Stomach smooth muscle (tissue), 2 donors: ENCODE data around the gene LOXL1.

Experiments used
- H3K27ac ChIP-seq: one replicate; pipeline ENCODE4 v1.7.0; 2013; ENCODE audit warnings: mild to moderate bottlenecking, low read length, inconsistent platforms
- H3K27me3 ChIP-seq, 2 donors: one replicate each; pipeline ENCODE4 v1.7.0; 2013; ENCODE audit warnings: low read length in 2 of 2; ENCODE audit not compliant: insufficient read depth in 2 of 2, control insufficient read depth in 1 of 2
- H3K36me3 ChIP-seq, 2 donors: one replicate each; pipeline ENCODE4 v1.7.0; 2013; ENCODE audit warnings: low read length in 2 of 2; ENCODE audit not compliant: control insufficient read depth in 2 of 2, insufficient read depth in 2 of 2
- H3K4me1 ChIP-seq: one replicate; pipeline ENCODE4 v1.7.0; 2013; ENCODE audit warnings: low read length; ENCODE audit not compliant: control insufficient read depth, insufficient read depth
- H3K4me3 ChIP-seq, 2 donors: one replicate each; pipeline ENCODE4 v1.7.0; 2013; ENCODE audit warnings: low read length in 2 of 2
- H3K9ac ChIP-seq, 2 donors: one replicate each; pipeline ENCODE4 v1.7.0; 2013; ENCODE audit warnings: low read length in 2 of 2, mild to moderate bottlenecking in 1 of 2
- H3K9me3 ChIP-seq, 2 donors: one replicate each; pipeline ENCODE4 v1.7.0; 2013; ENCODE audit warnings: low read length in 2 of 2; ENCODE audit not compliant: control insufficient read depth in 2 of 2
- donor health status: healthy.
- donor health status: Pancreatic carcinoma.

LOXL1 gene

GRCh38 chr15:73950479-73950830 lies 24.2 kb downstream of the LOXL1 start:
- Histone ChIP-seq H3K4me3 (no peak overlapping the region), H3K27ac (peak overlapping the region; percentile 98), H3K4me1 (peaks cover 39% of the 10 kb centered on the region), H3K9me3 (no peaks in the 10 kb centered on the region), H3K9ac (peak overlapping the region; percentile 7 to 64), H3K27me3 (no peaks in the 10 kb centered on the region), H3K36me3 (peaks cover 27 to 29% of the 10 kb centered on the region in 2 donors)

- peak overlapping the region; percentile 62 to 84 for H3K9ac ChIP-seq
These were observed 24.7 kb downstream of the LOXL1 start for GRCh38 chr15:73950831-73951561.

GRCh38 chr15:73951601-73952000 lies 25.3 kb downstream of the LOXL1 start:
- H3K9ac ChIP-seq: peak overlapping the region; percentile 62 to 84

More at GRCh38 chr15:73950831-73951561, 24.7 kb downstream of the LOXL1 start:
- Histone ChIP-seq H3K27me3 (no peaks in the 10 kb centered on the region), H3K4me3 (no peak overlapping the region), H3K27ac (peak overlapping the region; percentile 98), H3K9me3 (no peaks in the 10 kb centered on the region), H3K36me3 (peaks cover 27 to 29% of the 10 kb centered on the region in 2 donors), H3K4me1 (peaks cover 39% of the 10 kb centered on the region)

GRCh38 chr15:73952171-73952912 lies 26.1 kb downstream of the LOXL1 start:
- H3K27me3 ChIP-seq: no peaks in the 10 kb centered on the region
- H3K4me1 ChIP-seq: peaks cover 39% of the 10 kb centered on the region
- H3K27ac ChIP-seq: peak overlapping the region; percentile 98
- peaks cover 20 to 23% of the 10 kb centered on the region in 2 donors for H3K36me3 ChIP-seq
- no peak overlapping the region for H3K4me3 ChIP-seq
- H3K9me3 ChIP-seq: no peaks in the 10 kb centered on the region
- peak overlapping the region; percentile 62 to 84 for H3K9ac ChIP-seq

More at GRCh38 chr15:73951601-73952000, 25.3 kb downstream of the LOXL1 start:
- peaks cover 39% of the 10 kb centered on the region for H3K4me1 ChIP-seq
- no peaks in the 10 kb centered on the region for H3K27me3 ChIP-seq
- H3K36me3 ChIP-seq: peaks cover 27 to 28% of the 10 kb centered on the region in 2 donors
- H3K4me3 ChIP-seq: peak overlapping the region in 1 of 2 donors; percentile 35
- peak overlapping the region; percentile 98 for H3K27ac ChIP-seq
- no peaks in the 10 kb centered on the region for H3K9me3 ChIP-seq

- Histone ChIP-seq H3K36me3 (peaks cover 17% of the 10 kb centered on the region in 2 donors), H3K9ac (peak overlapping the region in 1 of 2 donors; percentile 47), H3K27ac (peak overlapping the region; percentile 98), H3K4me1 (peaks cover 39% of the 10 kb centered on the region), H3K9me3 (no peaks in the 10 kb centered on the region), H3K27me3 (no peaks in the 10 kb centered on the region), H3K4me3 (no peak overlapping the region)
These were observed 26.9 kb downstream of the LOXL1 start for GRCh38 chr15:73952913-73953750.

GRCh38 chr15:73954188-73955145 lies 28.2 kb downstream of the LOXL1 start:
- no peak overlapping the region for H3K27ac ChIP-seq
- no peaks in the 10 kb centered on the region for H3K9me3 ChIP-seq
- H3K27me3 ChIP-seq: no peaks in the 10 kb centered on the region
- no peak overlapping the region for H3K4me3 ChIP-seq
- H3K36me3 ChIP-seq: peaks cover 5 to 7% of the 10 kb centered on the region in 2 donors
- H3K4me1 ChIP-seq: peaks cover 39% of the 10 kb centered on the region
- peak overlapping the region in 1 of 2 donors; percentile 21 for H3K9ac ChIP-seq

- peaks cover 0 to 2% of the 10 kb centered on the region in 2 donors for H3K36me3 ChIP-seq
- no peak overlapping the region for H3K27ac ChIP-seq
- no peaks in the 10 kb centered on the region for H3K27me3 ChIP-seq
- H3K4me1 ChIP-seq: peaks cover 38% of the 10 kb centered on the region
- no peak overlapping the region for H3K4me3 ChIP-seq
- H3K9ac ChIP-seq: no peak overlapping the region
- H3K9me3 ChIP-seq: no peaks in the 10 kb centered on the region
These were observed 29.1 kb downstream of the LOXL1 start for GRCh38 chr15:73955326-73955725.

- no peak overlapping the region for H3K9ac ChIP-seq
- peaks cover 0 to 2% of the 10 kb centered on the region in 2 donors for H3K36me3 ChIP-seq
- H3K4me1 ChIP-seq: peaks cover 30% of the 10 kb centered on the region
- H3K27ac ChIP-seq: no peak overlapping the region
- no peaks in the 10 kb centered on the region for H3K9me3 ChIP-seq
- no peaks in the 10 kb centered on the region for H3K27me3 ChIP-seq
- H3K4me3 ChIP-seq: no peak overlapping the region
These were observed 29.8 kb downstream of the LOXL1 start for GRCh38 chr15:73955861-73956742.

GRCh38 chr15:73956743-73957135 lies 30.5 kb downstream of the LOXL1 start:
- Histone ChIP-seq H3K36me3 (peaks cover 0 to 2% of the 10 kb centered on the region in 2 donors), H3K27ac (no peak overlapping the region), H3K9me3 (no peaks in the 10 kb centered on the region), H3K4me1 (peaks cover 24% of the 10 kb centered on the region), H3K9ac (no peak overlapping the region), H3K27me3 (no peaks in the 10 kb centered on the region), H3K4me3 (no peak overlapping the region)
